Bronchial epithelial cell (primary cell): ENCODE results near the gene IL6ST. TPM values are rescaled to one million over a fixed set of nuclear protein-coding genes. Genes with fewer than 3 reads are reported as not detected.

ENCODE experiments used
- DNase-seq: peaks from one replicate; pipeline ENCODE4 v3.0.0-alpha.2; 2010; ENCODE audit warnings: low read depth
- FAIRE-seq: peaks from 2 replicates; lab custom pipeline; 2011; peaks lifted over from hg19 to GRCh38; lab: Jason Lieb, UNC
- H3K27me3 ChIP-seq: 2 replicates; pipeline ENCODE4 v1.5.1; 2011; ENCODE audit warnings: low read length; ENCODE audit not compliant: control insufficient read depth, insufficient read depth
- H3K36me3 ChIP-seq: 2 replicates; pipeline ENCODE4 v1.5.1; 2011; ENCODE audit warnings: low read length; ENCODE audit not compliant: control insufficient read depth, insufficient read depth
- H3K4me3 ChIP-seq: 2 replicates; pipeline ENCODE4 v1.5.1; 2011; ENCODE audit warnings: mild to moderate bottlenecking, low read depth, low read length, control low read depth
- total RNA-seq: library from RNA; depleted of rRNA; stranded (reverse); fragments of >200 nt; gene quantifications from 2 replicates; pipeline ENCODE4 v1.2.1, GENCODE V29; 2014
- TF ChIP-seq, protein P1 (sequence below): IDR thresholded peaks from 2 replicates; pipeline ENCODE4 v1.5.1; 2011; ENCODE audit warnings: mild to moderate bottlenecking, moderate library complexity, low read length, control low read depth, inconsistent platforms; ENCODE audit not compliant: insufficient read depth, severe bottlenecking

IL6ST gene
- total RNA-seq, 1 donor from 2014 or later = 50.8 TPM

DNA sequence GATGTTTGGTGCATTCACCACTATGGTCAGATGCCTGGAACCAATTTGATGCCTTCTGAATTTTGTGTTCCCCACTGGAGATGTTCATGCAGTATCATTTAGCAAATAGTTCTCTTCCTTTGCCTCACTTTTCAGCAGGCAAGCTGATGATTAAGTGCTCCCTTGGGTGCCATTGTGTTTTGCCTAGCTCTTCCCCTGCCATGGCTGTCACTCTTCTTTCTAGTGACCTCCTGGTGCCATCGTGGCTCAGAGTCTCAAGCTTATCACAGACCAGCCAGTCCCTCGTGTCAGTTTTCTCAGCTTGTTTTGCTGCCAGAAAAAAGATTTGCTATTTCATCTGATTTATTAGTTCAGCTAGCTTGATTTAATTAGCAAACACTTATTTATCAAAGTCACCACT lies 102.3 kb downstream of the IL6ST start:
- no peak for FAIRE-seq
- Histone ChIP-seq H3K4me3 (no peak overlapping the region), H3K36me3 (no peaks in the 10 kb centered on the region), H3K27me3 (no peaks in the 10 kb centered on the region)
- TF ChIP-seq, protein P1, sequence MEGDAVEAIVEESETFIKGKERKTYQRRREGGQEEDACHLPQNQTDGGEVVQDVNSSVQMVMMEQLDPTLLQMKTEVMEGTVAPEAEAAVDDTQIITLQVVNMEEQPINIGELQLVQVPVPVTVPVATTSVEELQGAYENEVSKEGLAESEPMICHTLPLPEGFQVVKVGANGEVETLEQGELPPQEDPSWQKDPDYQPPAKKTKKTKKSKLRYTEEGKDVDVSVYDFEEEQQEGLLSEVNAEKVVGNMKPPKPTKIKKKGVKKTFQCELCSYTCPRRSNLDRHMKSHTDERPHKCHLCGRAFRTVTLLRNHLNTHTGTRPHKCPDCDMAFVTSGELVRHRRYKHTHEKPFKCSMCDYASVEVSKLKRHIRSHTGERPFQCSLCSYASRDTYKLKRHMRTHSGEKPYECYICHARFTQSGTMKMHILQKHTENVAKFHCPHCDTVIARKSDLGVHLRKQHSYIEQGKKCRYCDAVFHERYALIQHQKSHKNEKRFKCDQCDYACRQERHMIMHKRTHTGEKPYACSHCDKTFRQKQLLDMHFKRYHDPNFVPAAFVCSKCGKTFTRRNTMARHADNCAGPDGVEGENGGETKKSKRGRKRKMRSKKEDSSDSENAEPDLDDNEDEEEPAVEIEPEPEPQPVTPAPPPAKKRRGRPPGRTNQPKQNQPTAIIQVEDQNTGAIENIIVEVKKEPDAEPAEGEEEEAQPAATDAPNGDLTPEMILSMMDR = no peak
- DNase-seq = no peak

DNA sequence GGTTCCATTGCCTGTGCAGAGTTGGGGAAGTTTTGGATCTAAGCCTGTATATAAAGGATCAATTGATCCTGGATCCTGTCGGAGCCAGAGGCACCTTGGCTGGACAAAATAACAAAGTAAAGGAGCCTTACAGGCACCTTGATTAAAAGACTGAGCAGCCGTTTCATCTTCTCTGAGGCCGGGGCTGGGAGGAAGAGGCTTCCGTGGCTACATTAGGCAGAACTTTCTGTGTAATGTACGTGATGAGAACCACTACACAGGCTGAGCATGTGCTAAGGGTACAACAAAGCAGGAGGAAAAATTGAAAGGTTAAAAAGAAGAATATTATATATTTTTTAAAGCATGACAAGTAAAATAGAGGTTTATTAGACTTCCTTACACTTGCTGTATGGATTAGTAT lies 106.6 kb downstream of the IL6ST start:
- TF ChIP-seq, protein P1 = no peak
- Histone ChIP-seq H3K27me3 (no peaks in the 10 kb centered on the region), H3K36me3 (no peaks in the 10 kb centered on the region), H3K4me3 (no peak overlapping the region)
- no peak for FAIRE-seq
- no peak for DNase-seq

DNA sequence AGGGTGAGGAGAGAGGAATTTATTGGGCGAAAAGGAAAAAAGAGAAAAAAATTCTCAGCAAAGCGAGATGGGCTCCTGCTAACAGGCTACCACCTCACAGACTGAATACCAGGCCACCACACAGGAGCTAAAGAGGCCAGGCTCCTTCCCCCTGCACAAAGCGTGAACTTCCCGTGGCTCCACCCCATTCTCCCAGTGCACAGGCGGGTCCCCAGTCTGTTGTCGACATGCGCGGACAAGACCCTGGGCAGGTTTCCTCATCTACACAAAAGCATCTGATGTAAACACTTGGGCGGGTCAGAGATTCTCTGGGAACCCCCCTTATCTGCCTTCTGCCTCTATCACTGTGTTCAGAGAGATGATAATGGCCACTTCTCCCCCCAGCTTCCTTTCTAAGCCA lies 109.4 kb downstream of the IL6ST start:
- no peaks in the 10 kb centered on the region for H3K27me3 ChIP-seq
- H3K36me3 ChIP-seq = no peaks in the 10 kb centered on the region
- FAIRE-seq = no peak
- H3K4me3 ChIP-seq = no peak overlapping the region
- no peak for DNase-seq
- TF ChIP-seq, protein P1 = no peak

Other genes with a start within 250 kb of the IL6ST start
- gene IL31RA, start 143.6 kb downstream of the IL6ST start, total RNA-seq = 0.13 and 0.26 TPM in 2 replicates
- not detected in 2 replicates for gene ANKRD55, start 238.4 kb upstream of the IL6ST start, total RNA-seq